Activated T-cell treated with anti-CD3 and anti-CD28 coated beads, Interleukin-2, amount 50 U/mL, for 48 hours (primary cell): ENCODE data around the gene ATIC.

Experiments used
- DNase-seq, 2 experiments: peaks; one replicate each; pipeline ENCODE4 v3.0.0-alpha.2; 2020

ATIC gene

GRCh38 chr2:215311625-215312396, at the start of gene ATIC:
TSS of gene ATIC (plus strand) at chr2:215312059. CDS start at chr2:215312143, 84 bp downstream.
- peak; percentile 90 to 94 for DNase-seq

GRCh38 chr2:215262303-215262702, 49.6 kb upstream of the ATIC start:
- DNase-seq: no peak

- no peak for DNase-seq
Measured at GRCh38 chr2:215262741-215263362, 49.0 kb upstream of the ATIC start.

GRCh38 chr2:215264374-215264773, 47.5 kb upstream of the ATIC start:
- no peak for DNase-seq

GRCh38 chr2:215269397-215270117, 42.3 kb upstream of the ATIC start:
- DNase-seq: peak; percentile 53 to 60

- no peak for DNase-seq
Measured at GRCh38 chr2:215270118-215270451, 41.8 kb upstream of the ATIC start.

GRCh38 chr2:215271446-215271845, 40.4 kb upstream of the ATIC start:
- no peak for DNase-seq

GRCh38 chr2:215272918-215273317, 38.9 kb upstream of the ATIC start:
- no peak for DNase-seq

GRCh38 chr2:215274829-215275228, 37.0 kb upstream of the ATIC start:
- DNase-seq: no peak

GRCh38 chr2:215275824-215276223, 36.0 kb upstream of the ATIC start:
- no peak for DNase-seq

GRCh38 chr2:215277944-215278343, 33.9 kb upstream of the ATIC start:
- no peak for DNase-seq

GRCh38 chr2:215280326-215280725, 31.5 kb upstream of the ATIC start:
- no peak for DNase-seq

- no peak for DNase-seq
Measured at GRCh38 chr2:215283221-215283620, 28.6 kb upstream of the ATIC start.

- no peak for DNase-seq
Measured at GRCh38 chr2:215286309-215286708, 25.6 kb upstream of the ATIC start.

GRCh38 chr2:215288112-215288815, 23.6 kb upstream of the ATIC start:
- DNase-seq: no peak

- no peak for DNase-seq
Measured at GRCh38 chr2:215290980-215291599, 20.8 kb upstream of the ATIC start.

- no peak for DNase-seq
Measured at GRCh38 chr2:215293879-215294278, 18.0 kb upstream of the ATIC start.

GRCh38 chr2:215299337-215299859, 12.5 kb upstream of the ATIC start:
- no peak for DNase-seq

GRCh38 chr2:215301994-215302393, 9.9 kb upstream of the ATIC start:
- no peak for DNase-seq

GRCh38 chr2:215311259-215311624, 617 bp upstream of the ATIC start:
- peak; percentile 36 for DNase-seq

- DNase-seq: no peak
Measured at GRCh38 chr2:215313255-215313613, 1.4 kb downstream of the ATIC start.

GRCh38 chr2:215314896-215315295, 3.0 kb downstream of the ATIC start:
- no peak for DNase-seq

GRCh38 chr2:215315301-215315700, 3.4 kb downstream of the ATIC start:
- DNase-seq: no peak
